Panc1 (cell line): ENCODE data around the gene IARS1. TPM values are rescaled to one million over a fixed set of nuclear protein-coding genes. Genes with fewer than 3 reads are reported as not detected.
A peak's percentile ranks its signal among the peaks of the same experiment; 100 is the strongest.

ENCODE experiments used
- ATAC-seq: fragments of 200-7000 bp; cut with Tn5 transposase; 2 replicates; pipeline ENCODE4 v1.9.1; 2020; ENCODE audit warnings: mild to moderate bottlenecking, moderate library complexity
- Bru-seq: library from RNA; stranded (reverse); fragments of 400-500 nt; gene quantifications from one replicate; lab custom pipeline; 2021; lab: Mats Ljungman, UMichigan
- BruChase-seq, 2 experiments: library from RNA; stranded (reverse); fragments of 400-500 nt; gene quantifications; one replicate each; lab custom pipeline; 2021; lab: Mats Ljungman, UMichigan
- BruUV-seq: library from RNA; stranded (reverse); fragments of 400-500 nt; replicated peaks from 2 replicates; lab custom pipeline; 2021; lab: Mats Ljungman, UMichigan
- CTCF ChIA-PET: fragments of 300-600 bp; sonication (Branson Sonifier 250); formaldehyde crosslinking; loops from one replicate; lab custom pipeline; 2022; ENCODE audit warnings: antibody characterized with exemption; lab: Charles Lee
- POLR2A ChIA-PET: fragments of 300-600 bp; sonication (Branson Sonifier 250); formaldehyde crosslinking; loops from one replicate; lab custom pipeline; 2022; ENCODE audit warnings: antibody characterized with exemption; lab: Charles Lee
- DNase-seq: peaks from one replicate; pipeline ENCODE4 v3.0.0-alpha.2; 2010; ENCODE audit warnings: low read depth, low spot score
- H3K27ac ChIP-seq: 2 replicates; pipeline ENCODE4 v1.5.1; 2011; ENCODE audit warnings: mild to moderate bottlenecking, low read length, inconsistent platforms
- H3K27me3 ChIP-seq: fragments of 200-500 bp; sonication (Bioruptor generic); 2 replicates; pipeline ENCODE4 v1.6.0; 2014; ENCODE audit warnings: low read length, inconsistent platforms; ENCODE audit not compliant: control insufficient read depth, insufficient read depth
- H3K36me3 ChIP-seq: fragments of 200-500 bp; sonication (Bioruptor generic); 2 replicates; pipeline ENCODE4 v1.5.1; 2014; ENCODE audit warnings: inconsistent platforms, mild to moderate bottlenecking, low read length, moderate library complexity; ENCODE audit not compliant: control insufficient read depth, insufficient read depth
- H3K4me1 ChIP-seq: 2 replicates; pipeline ENCODE4 v1.5.1; 2011; ENCODE audit warnings: inconsistent platforms, mild to moderate bottlenecking, low read length, moderate library complexity; ENCODE audit not compliant: control insufficient read depth, insufficient read depth
- H3K4me3 ChIP-seq, 2 experiments: 2 replicates each; pipeline ENCODE4 v1.5.1; 2011 to 2012; ENCODE audit warnings: low read depth in 2 of 2, low read length in 2 of 2, mild to moderate bottlenecking in 2 of 2, inconsistent platforms in 1 of 2, moderate library complexity in 1 of 2
- H3K9me3 ChIP-seq: fragments of 200-500 bp; sonication (Bioruptor generic); 2 replicates; pipeline ENCODE4 v1.5.1; 2014; ENCODE audit warnings: low read depth, mild to moderate bottlenecking, inconsistent platforms, low read length, moderate library complexity; ENCODE audit not compliant: control insufficient read depth, insufficient read depth
- POLR2AphosphoS5 ChIP-seq: IDR thresholded peaks from 2 replicates; pipeline ENCODE4 v1.6.1; 2012; ENCODE audit warnings: mild to moderate bottlenecking, low read depth, low read length, moderate library complexity
- SIN3A ChIP-seq: IDR thresholded peaks from 2 replicates; pipeline ENCODE4 v1.6.1; 2012; ENCODE audit warnings: low read depth, mild to moderate bottlenecking, low read length, moderate library complexity, borderline replicate concordance; ENCODE audit not compliant: insufficient read depth
- TCF7L2 ChIP-seq: IDR thresholded peaks from 2 replicates; pipeline ENCODE4 v1.6.1; 2011; ENCODE audit warnings: mild to moderate bottlenecking, low read depth, low read length, inconsistent platforms
- in situ Hi-C: cut with HindIII; loops from 2 replicates; pipeline ENCODE4 v1.10.0; 2016; ENCODE audit warnings: low sequenced_read_pairs, low pct_unique_long_range_greater_than_20kb
- intact Hi-C: fragments of 100-400 bp; cut with micrococcal nuclease; formaldehyde crosslinking; loops from one replicate; pipeline ENCODE4 v1.10.0; 2022; ENCODE audit not compliant: unreplicated experiment
- long read RNA-seq: library from polyadenylated mRNA; unstranded; transcript quantifications from one replicate; pipeline ENCODE4 v2.0.0, GENCODE V29; 2021; ENCODE audit not compliant: unreplicated experiment
- polyA plus RNA-seq: library from polyadenylated mRNA; unstranded; fragments of >200 nt; gene quantifications from one replicate; pipeline ENCODE4 v1.2.1, GENCODE V29; 2012; ENCODE audit warnings: missing spikeins; ENCODE audit not compliant: insufficient read length
- total RNA-seq: library from RNA; stranded (reverse); gene quantifications from one replicate; pipeline ENCODE4 v1.2.1, GENCODE V29; 2021; ENCODE audit not compliant: unreplicated experiment
- TF ChIP-seq, protein P1 (sequence below): fragments of 450-650 bp; IDR thresholded peaks from 2 replicates; pipeline ENCODE4 v1.5.1; 2017; ENCODE audit warnings: mild to moderate bottlenecking
- TF ChIP-seq, protein P2 (sequence below), 2 experiments: IDR thresholded peaks; 2 replicates each; pipeline ENCODE4 v1.6.1; 2011 to 2012; ENCODE audit warnings: low read depth in 2 of 2, control low read depth in 1 of 2, low read length in 1 of 2, mild to moderate bottlenecking in 1 of 2, moderate library complexity in 1 of 2; ENCODE audit not compliant: insufficient read depth in 1 of 2

Gene IARS1
- total RNA-seq = 116 TPM
- 83.2 TPM for polyA plus RNA-seq
- Bru-seq, nascent RNA = percentile 92 among the genes with signal in this experiment
- percentile 87 among the genes with signal in this experiment for BruChase-seq, experiment 1, labeled RNA remaining after a 2-hour chase
- percentile 90 among the genes with signal in this experiment for BruChase-seq, experiment 2, labeled RNA remaining after a 6-hour chase
- long read RNA-seq, full-length matches to known transcripts = 41 of 302 reads
- long read RNA-seq, partial matches to known transcripts = 227 of 302 reads
- long read RNA-seq, other reads (novel, unspliced or antisense) = 34 of 302 reads

DNA sequence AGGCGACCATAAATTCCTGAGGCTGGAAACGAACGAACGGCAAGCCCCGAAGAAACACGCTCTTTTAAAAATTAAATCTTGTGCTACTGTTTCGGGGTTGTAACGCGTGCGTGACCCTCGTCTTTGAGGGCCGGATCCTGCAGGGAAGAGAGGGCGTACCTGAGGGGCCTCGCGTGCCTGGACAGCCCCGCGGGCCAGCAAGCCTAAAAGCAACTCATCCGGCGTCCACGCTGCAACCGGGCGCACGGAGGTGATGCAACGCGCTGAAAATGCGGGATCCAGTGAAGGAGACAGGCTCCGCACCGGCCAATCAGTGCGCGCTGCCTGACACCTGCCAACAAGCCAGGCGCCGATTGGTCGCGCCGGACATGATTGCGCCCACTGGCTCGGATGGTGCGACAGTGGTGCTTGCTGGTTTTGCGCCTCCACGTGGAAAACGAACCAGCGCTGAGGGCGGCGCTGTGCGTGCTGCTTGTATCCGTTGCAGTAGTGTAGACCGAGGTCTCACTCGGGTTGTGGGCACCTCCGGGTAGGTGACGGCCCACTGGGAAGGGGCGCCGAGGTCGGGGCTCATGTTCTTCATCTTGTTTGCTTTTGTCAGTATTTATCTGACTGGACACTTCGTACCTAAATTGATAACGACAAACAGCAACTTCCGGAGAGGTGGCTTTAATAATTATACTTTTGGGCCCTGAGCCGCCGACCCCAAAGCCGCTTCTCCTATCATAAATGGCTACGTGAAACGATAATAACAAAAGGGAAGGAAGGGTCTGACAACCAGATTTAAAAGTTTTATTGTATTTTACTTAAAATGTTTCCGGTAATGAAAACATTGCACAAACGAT is at the start of gene IARS1:
Gene IARS1, minus strand, starts transcription at position 246 of the 845 bp plus-strand sequence. CDS start 4,278 bp downstream, outside the sequence.
- in situ Hi-C loops = no loop called here
- peak; percentile 92 for TF ChIP-seq POLR2AphosphoS5
- TF ChIP-seq, protein P1, sequence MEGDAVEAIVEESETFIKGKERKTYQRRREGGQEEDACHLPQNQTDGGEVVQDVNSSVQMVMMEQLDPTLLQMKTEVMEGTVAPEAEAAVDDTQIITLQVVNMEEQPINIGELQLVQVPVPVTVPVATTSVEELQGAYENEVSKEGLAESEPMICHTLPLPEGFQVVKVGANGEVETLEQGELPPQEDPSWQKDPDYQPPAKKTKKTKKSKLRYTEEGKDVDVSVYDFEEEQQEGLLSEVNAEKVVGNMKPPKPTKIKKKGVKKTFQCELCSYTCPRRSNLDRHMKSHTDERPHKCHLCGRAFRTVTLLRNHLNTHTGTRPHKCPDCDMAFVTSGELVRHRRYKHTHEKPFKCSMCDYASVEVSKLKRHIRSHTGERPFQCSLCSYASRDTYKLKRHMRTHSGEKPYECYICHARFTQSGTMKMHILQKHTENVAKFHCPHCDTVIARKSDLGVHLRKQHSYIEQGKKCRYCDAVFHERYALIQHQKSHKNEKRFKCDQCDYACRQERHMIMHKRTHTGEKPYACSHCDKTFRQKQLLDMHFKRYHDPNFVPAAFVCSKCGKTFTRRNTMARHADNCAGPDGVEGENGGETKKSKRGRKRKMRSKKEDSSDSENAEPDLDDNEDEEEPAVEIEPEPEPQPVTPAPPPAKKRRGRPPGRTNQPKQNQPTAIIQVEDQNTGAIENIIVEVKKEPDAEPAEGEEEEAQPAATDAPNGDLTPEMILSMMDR = peak; percentile 26; the same call in 1 of the 2 replicates
- TF ChIP-seq TCF7L2 = no peak
- TF ChIP-seq, protein P2, sequence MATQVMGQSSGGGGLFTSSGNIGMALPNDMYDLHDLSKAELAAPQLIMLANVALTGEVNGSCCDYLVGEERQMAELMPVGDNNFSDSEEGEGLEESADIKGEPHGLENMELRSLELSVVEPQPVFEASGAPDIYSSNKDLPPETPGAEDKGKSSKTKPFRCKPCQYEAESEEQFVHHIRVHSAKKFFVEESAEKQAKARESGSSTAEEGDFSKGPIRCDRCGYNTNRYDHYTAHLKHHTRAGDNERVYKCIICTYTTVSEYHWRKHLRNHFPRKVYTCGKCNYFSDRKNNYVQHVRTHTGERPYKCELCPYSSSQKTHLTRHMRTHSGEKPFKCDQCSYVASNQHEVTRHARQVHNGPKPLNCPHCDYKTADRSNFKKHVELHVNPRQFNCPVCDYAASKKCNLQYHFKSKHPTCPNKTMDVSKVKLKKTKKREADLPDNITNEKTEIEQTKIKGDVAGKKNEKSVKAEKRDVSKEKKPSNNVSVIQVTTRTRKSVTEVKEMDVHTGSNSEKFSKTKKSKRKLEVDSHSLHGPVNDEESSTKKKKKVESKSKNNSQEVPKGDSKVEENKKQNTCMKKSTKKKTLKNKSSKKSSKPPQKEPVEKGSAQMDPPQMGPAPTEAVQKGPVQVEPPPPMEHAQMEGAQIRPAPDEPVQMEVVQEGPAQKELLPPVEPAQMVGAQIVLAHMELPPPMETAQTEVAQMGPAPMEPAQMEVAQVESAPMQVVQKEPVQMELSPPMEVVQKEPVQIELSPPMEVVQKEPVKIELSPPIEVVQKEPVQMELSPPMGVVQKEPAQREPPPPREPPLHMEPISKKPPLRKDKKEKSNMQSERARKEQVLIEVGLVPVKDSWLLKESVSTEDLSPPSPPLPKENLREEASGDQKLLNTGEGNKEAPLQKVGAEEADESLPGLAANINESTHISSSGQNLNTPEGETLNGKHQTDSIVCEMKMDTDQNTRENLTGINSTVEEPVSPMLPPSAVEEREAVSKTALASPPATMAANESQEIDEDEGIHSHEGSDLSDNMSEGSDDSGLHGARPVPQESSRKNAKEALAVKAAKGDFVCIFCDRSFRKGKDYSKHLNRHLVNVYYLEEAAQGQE (IDR thresholded peaks at IDR 0.05; ENCODE audit: insufficient read depth in 1 of 2, low read depth in 2 of 2, low read length in 1 of 2) = peak in 1 of 2 experiments; percentile 54; a peak in 1 of 4 replicates
- peak; percentile 57; the same call in 1 of the 2 replicates for TF ChIP-seq SIN3A
- intact Hi-C loops = no loop called here
- no peaks in the 10 kb centered on the region for H3K9me3 ChIP-seq
- H3K4me1 ChIP-seq = peaks cover 12% of the 10 kb centered on the region
- H3K4me3 ChIP-seq = peak within 1 kb of the TSS; percentile 76 to 97
- TSS peak; percentile 98 for BruUV-seq
- DNase-seq (peak; percentile 82), ATAC-seq (peak; percentile 99)
- POLR2A ChIA-PET = no interaction called here
- H3K27me3 ChIP-seq = no peaks in the 10 kb centered on the region
- H3K36me3 ChIP-seq = peaks cover 25% of the 10 kb centered on the region
- CTCF ChIA-PET = no interaction called here
- peak within 1 kb of the TSS; percentile 98 for H3K27ac ChIP-seq

DNA sequence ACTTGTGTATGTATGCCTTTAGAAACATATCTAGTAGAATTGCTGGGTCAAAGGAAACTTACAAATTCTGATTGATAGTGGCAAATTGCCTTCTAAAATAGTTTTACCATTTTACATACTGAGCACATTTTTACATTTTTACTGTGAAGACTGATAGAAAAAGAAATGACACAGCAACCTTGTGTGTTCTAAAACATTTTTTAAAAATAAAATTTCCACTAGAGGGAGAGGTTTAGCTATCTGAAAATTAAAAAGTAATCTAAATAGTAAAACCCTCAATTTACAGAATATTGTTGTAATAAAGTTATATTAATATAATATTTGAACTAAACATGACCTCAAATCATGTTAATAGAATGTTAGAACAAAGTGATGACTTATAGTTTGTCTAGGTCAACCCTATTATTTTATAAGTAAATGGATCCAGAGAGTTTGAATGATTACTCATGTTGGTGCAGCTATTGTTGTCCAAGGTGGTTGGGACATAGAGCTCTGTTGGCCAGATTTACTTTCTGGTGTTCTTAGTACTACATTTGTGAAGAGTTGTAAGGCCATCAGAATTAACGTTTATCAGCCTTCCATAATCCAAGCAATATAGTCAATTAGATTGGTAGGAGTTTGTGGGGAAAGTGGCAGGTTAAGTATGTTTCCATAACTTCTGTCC is 49.5 kb upstream of the IARS1 start:
- DNase-seq (no peak), ATAC-seq (no peak)
- H3K27ac ChIP-seq = no peak overlapping the region
- H3K27me3 ChIP-seq = no peaks in the 10 kb centered on the region
- CTCF ChIA-PET = no interaction called here
- in situ Hi-C loops (no loop called here), intact Hi-C loops (no loop called here)
- TF ChIP-seq, protein P2 (IDR thresholded peaks at IDR 0.05; ENCODE audit: insufficient read depth in 1 of 2, low read depth in 2 of 2, low read length in 1 of 2) = no peak
- no peak for TF ChIP-seq SIN3A
- BruUV-seq = no TSS peak
- no peaks in the 10 kb centered on the region for H3K4me1 ChIP-seq
- no peaks in the 10 kb centered on the region; the same call in 1 of the 2 replicates for H3K9me3 ChIP-seq
- no peaks in the 10 kb centered on the region for H3K36me3 ChIP-seq
- POLR2A ChIA-PET = no interaction called here
- H3K4me3 ChIP-seq = no peak overlapping the region
